Putamen (tissue), 1 donor: ENCODE data around the gene TICAM1.
A peak's percentile ranks its signal among the peaks of the same experiment; 100 is the strongest.
"Not testable (repeated sequence)": the region's sequence is repeated elsewhere in the genome, so short reads cannot be mapped to it uniquely, and the experiment has no call there.

ENCODE experiments used
- DNase-seq: peaks from one replicate; pipeline ENCODE4 v3.0.0-alpha.2; 2016; ENCODE audit warnings: low spot score

Gene TICAM1

GRCh38 chr19:4844348-4845179 lies 13.1 kb upstream of the TICAM1 start:
- no peak for DNase-seq

DNA sequence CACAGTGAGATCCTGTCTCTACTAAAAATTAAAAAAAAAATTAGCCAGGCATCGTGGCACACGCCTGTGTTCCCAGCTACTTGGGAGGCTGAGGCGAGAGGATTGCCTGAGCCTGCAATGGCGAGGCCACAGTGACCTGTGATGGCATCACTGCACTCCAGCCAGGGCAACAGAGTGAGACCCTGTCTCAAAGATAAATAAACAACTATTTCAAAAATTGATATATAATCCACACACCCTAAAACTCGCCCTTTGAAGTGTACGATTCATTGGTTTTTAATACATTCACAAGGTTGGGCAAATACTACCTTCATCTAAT lies 12.1 kb upstream of the TICAM1 start:
- no peak for DNase-seq

GRCh38 chr19:4839192-4839591 lies 7.7 kb upstream of the TICAM1 start:
- DNase-seq: no peak

DNA sequence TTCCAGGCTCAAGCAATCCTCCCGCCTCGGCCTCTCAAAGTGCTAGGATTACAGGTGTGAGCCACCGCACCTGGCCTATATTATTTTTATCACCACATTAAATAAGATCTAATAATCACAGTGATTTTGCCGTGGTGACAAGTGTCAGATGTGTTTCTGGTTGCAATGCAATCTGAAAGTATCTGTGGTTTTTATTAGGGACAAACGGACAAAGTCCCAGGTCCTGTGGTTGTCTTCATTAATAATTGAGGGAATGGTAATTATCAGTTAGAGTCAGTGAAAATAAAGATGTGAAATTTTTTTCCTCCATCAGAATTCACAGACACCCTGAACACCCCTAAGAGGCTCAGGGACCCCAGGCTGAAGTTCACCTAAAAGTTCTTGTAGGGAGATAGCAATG lies 1.3 kb upstream of the TICAM1 start:
- DNase-seq: no peak

DNA sequence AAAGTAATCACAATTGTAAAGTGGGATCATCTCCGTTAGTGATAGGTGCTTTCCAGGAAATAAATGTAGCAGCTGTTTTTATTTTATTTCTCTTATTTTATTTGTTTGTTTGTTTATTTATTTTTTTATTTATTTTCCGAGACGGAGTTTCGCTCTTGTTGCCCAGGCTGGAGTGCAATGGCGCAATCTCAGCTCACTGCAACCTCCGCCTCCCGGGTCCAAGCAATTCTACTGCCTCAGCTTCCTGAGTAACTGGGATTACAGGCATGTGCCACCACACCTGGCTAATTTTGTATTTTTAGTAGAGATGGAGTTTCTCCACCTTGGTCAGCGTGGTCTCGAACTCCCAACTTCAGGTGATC lies 448 bp upstream of the TICAM1 start:
- not testable (repeated sequence) for DNase-seq

DNA sequence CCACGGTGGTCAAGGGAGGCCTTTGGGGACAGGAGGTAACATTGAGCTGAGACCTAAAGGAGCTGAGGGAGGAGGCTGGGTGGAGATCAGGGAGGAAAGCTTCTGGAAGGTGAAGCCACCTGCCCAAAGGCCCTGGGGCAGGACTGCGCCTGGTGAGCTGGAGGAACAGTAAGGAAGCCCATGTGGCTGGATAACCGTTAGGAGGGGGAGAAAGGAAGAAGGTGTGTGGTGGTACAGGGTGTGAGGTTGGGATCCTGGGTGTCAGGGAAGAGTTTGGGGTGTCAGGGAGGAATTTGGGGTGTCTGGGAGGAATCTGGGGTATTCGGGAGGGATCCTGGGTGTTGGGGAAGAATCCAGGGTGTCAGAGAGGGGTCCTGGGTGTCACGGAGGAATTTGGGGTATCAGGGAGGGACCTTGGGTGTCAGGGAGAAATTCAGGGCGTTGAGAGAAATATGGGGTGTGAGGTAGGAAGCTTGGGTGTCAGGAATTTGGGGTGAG lies 695 bp downstream of the TICAM1 start:
- DNase-seq: no peak

DNA sequence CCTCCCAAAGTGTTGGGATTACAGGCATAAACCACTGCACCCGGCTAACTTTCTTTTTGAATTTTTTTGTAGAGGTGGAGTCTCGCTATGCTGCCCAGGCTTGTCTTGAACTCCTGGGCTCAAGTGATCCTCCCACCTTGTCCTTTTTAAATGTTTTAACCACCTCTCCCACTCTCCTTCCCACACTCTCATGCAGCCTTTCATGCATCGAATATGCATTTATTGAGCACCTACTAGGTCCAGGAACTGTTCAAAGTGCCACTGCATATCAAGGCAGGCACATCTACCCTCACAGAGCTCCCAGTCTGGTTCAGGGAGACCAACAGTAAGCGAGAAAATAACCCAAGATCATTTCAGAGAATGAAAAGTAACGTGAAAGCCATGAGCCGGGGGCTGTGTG lies 1.2 kb downstream of the TICAM1 start:
- DNase-seq: no peak

- DNase-seq: no peak
These were observed 2.4 kb downstream of the TICAM1 start for GRCh38 chr19:4829001-4829712.

DNA sequence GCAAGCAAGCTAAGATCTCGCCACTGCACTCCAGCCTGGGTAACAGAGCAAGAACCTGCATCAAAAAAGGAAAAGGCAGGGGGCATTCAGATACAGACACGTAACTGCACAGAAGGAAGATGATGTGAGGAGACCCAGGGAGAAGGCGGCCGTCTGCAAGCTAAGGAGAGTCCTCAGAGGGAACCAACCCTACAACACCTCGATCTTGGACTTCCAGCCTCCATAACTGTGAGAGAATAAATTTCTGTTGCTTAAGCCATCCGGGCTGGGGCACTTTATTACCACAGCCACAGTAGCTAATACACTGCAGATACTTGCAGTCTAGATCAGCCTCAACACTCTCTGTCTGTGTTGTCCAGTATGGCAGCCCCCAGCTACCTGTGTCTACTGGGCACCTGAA lies 7.9 kb downstream of the TICAM1 start:
- DNase-seq: no peak

- DNase-seq: not testable (repeated sequence)
These were observed 9.2 kb downstream of the TICAM1 start for GRCh38 chr19:4822354-4822753.

GRCh38 chr19:4821265-4821664 lies 10.2 kb downstream of the TICAM1 start:
- no peak for DNase-seq

- no peak for DNase-seq
These were observed 13.8 kb downstream of the TICAM1 start for GRCh38 chr19:4817467-4818277.

- no peak for DNase-seq
These were observed 14.6 kb downstream of the TICAM1 start for GRCh38 chr19:4816950-4817278.

DNA sequence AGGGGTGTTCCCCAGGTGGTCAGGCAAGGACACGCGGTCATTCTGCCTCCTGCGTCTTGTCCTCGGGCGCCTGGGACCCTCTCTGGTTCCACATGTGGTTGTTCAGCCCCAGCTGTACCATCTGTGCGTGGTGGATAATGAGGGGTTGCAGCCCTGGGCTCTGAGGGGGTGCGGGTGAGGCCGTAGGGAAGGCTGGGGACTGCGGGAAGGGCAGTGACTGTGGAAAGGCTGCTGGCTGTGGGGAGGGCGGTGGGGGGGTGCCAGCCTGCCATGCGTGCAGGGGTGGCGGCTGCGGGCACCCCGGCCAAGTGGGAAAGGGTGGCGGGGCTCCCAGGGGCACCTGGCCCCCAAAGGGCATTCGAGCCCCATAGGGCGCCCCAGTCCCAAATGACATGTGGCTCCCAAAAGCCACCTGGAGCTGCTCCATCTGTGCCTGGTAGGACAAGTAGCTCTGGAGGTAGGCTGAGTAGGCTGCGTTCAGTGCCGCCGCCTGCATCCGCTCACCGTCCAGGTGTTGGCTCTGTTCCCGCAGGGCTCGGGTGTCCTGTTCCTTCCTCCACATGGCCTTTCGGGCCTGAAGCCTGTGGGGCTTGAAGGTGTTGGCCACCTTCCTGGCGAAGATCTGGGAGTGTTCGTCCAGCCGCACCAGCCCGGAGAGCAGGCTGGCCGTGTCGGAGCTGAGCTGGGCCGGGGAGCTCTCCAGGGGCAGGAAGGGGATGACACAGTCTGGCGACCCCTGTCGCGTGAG lies 15.1 kb downstream of the TICAM1 start:
- no peak for DNase-seq

- DNase-seq: peak; percentile 94
These were observed 15.9 kb downstream of the TICAM1 start for GRCh38 chr19:4815426-4816201.

DNA sequence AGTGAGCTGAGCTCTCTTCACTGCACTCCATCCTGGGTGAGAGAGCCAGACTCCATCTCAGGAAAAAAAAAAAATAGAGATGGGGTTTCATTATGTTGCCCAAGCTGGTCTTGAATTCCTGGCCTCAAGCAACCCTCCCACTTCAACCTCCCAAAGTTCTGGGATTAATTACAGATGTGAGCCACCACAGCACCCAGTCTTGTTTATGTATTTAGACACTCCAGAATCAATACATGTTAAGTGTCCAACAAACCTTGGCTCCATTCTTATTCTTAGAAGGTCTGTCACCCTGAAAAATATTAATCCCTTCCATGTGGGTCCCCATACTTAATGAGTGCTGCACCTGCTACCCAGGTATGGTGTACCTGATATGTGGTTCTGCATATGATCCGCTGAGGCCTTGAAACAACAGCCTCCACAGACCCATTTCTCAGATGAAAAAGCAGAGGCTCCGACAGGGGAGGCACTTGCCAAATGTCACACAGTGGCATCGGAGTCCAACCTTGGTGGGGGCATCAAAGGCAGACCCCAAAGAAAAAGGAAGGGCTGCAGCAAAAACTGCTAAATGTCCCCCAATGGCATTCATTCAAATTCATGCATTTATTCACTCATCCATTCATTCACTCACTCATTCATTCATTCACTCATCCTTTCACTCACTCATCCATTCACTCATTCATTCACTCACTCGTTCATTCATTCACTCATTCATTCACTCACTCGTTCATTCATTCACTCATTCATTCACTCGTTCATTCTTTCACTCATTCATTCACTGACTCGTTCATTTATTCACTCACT lies 16.7 kb downstream of the TICAM1 start:
- no peak for DNase-seq

DNA sequence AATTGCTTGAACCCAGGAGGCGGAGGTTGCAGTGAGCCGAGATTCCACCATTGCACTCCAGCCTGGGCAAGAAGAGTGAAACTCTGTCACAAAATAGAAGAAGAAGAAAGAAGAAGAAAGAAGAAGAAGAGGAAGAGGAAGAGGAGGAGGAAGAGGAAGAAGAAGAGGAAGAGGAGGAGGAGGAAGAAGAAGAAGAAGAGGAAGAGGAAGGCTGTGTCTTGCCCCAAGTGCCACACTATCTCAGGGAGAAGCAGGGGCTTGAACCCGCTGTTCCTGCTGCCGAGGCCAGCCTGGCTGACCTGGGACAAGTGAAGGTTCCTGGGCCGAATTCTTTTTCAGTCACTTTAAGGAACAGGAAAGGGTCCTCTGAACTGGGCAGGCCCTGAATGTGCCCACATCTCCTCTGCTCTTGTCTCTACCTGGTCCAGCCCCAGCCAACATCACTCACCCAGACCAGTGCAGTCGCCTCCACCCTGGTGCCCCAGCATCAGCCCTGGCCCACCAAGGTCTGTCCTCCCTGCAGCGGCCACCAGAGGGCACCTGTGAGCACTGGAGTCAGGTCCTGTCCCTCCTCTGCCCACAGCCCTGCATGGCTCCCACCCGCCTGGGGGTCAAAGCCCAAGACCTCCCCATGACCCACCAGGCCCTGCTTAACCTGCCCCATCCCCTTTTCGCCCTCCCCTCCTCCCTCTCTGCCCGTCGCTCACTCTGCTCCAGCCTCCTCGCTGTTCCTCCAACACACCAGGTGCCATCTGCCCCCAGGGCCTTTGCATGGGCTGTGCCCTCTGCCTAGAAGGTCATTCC lies 20.0 kb downstream of the TICAM1 start:
- no peak for DNase-seq

DNA sequence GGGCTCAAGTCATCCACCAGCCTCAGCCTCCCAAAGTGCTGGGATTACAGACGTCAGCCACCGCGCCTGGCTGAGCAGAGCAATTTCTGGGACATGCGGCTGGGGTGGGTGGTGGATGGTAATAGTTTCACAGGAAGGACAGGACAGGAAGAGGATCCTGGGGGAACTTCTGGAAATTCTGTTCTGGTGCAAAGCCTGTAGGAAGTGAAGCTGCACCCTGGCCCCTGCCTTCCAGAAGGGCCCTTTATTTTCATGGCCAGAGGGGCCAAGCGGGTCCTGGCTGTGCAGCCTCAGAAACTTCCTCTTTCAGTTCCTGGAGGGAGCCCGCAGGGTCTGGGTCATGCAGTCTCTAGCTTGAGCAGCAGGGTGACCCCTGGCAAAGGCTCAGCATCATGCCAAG lies 24.3 kb downstream of the TICAM1 start:
- no peak for DNase-seq

DNA sequence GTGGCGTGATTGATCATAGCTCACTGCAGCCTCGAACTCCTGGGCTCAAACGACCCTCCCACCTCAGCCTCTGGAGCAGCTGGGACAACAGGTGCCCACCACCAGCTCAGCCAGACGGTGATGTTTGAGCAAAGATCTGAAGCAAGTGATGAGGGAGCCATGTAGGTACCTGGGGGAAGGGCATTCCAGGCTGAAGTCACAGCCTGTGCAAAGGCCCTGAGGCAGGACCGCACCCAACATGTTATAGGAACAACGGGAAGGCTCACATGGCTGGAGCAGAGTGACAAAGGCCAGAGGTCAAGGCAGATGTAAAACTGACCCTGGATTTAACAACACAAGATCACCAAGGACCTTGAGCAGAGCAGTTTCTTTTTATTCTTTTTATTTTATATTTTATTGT lies 25.1 kb downstream of the TICAM1 start:
- no peak for DNase-seq

GRCh38 chr19:4805140-4805539 lies 26.4 kb downstream of the TICAM1 start:
- DNase-seq: not testable (repeated sequence)
